ENCODE data around the gene CARD14. TPM values are rescaled to one million over a fixed set of nuclear protein-coding genes. Genes with fewer than 3 reads are reported as not detected.

The CARD14 gene
- total RNA-seq (2014; rRNA removed; shearing (Covaris generic)), result 0.10 TPM in 1 of 2 replicates, not detected in the other

DNA sequence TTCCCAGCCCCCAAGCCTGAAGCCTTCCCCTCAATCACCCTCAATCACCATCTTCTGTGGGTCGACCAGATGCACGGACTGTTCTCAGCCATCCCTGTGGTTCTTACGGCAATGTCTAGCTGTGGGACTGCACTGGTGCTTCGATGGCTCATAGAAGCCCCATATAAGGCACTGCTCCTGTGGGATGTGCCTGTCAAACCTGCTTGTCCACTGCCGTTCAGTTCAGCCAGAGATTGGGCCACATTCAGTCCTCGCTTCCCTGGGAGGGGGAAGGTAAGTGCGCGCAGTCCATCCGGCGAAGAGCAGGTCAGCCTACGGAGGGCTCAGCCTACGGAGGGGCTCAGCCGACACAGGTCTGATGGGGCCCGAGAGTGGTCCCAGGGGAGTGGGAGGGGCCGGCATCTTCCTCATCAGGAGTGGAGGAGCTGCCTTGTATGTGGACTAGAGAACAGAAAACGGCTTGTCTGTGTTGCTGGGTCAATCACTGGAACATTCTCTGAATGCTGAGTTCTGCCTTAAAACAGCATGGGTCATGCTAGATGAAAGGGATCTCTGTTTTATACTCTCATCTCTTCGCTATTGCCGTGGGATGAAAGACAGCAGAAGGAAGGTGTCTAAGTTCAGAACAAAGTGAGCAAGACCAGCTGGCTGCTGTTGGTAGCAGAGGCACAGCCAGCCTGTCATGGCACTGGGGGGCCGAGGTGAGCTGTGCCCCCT lies at the start of gene CARD14:
CARD14 (plus strand) TSS at position 247 of the 717 bp plus-strand sequence. CDS start 11,409 bp downstream, outside the sequence.
- DNase-seq (ENCODE audit: low read depth), result no peak

DNA sequence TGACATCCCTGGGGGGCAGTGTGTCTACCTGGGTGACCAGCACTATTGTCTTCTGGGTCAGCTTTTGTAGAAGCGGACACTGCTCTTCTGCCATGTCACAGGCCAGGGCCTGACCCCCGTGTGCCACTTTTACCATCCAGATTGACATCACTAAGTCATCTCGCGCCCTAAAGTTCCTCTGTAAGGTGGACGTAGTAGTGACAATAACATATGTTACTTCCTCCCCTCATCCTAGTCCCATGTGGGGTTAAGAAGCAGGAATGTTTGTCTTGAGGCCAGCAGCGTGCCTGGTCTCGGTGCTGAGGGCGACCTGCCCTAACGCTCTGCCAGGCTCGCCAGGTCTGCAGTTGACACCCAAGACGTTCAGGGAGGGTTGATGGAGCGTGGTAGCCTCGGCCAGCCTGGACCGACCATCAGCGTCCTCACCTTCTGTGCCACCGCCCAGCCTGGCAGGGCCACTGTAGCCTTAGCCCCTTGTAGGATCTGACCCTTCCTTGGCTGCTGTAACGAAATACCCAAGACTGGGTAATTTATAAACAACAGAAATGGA lies 47.7 kb upstream of the CARD14 start:
- no peak for DNase-seq (ENCODE audit: low read depth)

DNA sequence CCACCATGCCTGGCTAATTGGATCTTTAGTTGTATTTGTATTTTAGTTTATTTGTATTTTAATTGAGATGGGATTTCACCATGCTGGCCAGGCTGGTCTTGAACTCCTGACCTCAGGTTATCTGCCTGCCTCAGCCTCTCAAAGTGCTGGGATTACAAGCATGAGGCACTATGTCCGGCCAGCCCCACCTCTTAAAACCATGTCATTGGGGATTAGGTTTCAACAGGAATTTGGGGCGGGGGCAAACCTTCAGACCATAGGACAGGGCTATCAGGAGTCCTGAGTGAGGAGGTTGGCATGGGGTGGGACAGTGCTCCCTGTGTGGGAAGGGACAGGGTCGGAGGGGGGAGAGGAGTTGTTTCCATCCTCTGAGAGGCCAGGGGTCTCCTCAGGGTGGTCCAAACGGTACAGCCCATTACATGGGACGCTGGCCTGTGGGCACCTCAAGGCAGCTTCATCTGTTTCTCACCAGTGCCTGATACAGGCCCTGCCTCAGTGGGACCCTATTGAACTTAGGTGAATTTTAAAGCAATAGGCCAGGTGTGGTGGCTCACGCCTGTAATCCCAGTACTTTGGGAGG lies 46.8 kb upstream of the CARD14 start:
- DNase-seq (ENCODE audit: low read depth), result no peak

DNA sequence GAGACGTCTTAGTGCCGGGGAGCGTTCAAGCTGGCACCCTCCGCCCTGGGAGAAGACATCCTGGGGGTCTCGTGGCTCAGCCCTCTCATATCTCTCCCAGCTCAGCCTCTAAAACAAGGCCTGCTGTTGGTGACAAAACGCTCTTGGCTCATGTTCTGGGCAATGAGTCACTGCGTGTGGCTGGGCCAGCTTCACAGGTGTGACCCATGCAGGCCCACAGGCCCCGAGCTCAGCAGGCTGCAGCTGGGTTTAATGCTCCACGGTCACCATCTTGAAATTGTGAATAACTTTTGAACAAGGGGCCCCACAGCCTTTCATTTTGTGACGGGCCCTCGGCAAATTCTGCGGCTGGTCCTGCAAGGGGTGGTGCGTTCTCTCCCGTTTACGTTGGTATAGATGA lies 46.0 kb upstream of the CARD14 start:
- DNase-seq (ENCODE audit: low read depth), result peak; percentile 69

DNA sequence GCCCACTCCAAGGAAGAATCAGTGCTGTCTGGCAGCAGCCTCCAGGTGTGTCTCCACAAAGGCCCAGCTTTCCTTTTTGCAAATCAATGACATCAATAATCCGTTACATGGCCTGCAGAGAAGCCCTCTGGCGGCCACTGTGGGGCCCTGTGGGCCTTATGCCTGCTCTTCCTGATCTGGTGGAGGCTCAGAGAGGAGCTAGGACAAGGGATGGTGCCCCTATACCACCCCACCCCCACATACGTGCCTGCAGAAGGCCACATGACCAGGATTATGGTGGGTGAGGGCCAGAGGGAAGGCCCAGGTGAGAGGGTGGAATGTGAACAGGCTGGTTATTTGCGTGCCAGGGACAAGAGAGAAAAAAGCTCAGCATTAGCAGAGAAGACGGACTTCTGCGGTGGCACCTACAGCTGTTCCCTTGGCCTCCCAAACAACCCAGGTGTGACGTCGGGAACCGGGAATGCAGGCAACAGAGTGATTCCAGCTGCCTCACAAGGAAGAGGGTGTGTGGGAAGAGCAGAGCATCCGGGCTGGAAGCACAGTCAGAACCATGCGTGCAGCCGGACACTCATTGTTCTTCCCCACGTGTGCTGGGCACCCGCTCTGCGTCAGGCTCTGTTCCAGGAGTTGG lies 45.4 kb upstream of the CARD14 start:
- no peak for DNase-seq (ENCODE audit: low read depth)

DNA sequence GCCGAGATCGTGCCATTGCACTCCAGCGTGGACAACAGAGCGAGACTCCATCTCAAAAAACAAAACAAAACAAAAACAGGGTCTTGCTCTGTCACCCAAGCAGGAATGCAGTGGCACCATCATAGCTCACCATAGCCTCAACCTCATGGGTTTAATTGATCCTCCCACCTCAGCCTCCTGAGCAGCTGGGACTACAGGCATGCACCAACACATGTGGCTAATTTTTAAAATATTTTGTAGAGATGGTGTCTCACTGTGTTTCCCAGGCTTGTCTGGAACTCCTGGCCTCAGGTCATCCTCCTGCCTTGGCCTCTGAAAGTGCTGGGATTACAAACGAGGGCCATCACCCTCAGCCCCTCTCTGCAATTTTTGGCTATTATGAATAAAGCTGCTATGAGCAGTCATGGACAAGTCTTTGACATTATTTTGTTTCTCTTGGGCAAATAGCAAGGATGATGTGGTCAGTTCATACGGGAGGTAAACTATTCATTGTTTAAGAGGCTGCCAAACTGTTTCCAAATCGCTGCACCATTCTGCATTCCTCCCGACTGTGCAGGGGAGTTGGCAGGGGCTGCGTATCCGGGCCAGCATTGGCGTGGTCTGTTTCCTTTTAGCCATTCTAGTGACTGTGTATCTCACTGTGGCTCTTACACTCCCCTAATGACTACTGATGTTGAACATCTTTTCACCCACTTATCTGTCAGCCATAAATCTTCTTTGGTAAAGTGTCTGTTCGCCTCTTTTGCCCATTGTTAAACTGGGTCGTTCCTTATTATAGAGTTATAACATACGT lies 44.0 kb upstream of the CARD14 start:
- peak; percentile 27 for DNase-seq (ENCODE audit: low read depth)

DNA sequence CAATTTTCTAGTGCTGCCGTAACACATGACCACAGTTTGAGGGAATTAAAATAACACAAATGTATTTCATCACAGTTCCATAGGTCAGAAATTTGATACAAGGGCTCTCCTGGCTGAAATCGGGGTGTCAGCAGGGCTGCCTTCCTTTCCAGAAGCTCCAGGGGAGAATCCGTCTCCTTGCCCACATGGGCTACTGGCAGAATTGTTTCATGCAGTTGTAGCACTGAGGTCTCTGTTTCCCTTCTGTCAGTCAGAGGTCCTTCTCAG lies 43.4 kb upstream of the CARD14 start:
- no peak for DNase-seq (ENCODE audit: low read depth)

DNA sequence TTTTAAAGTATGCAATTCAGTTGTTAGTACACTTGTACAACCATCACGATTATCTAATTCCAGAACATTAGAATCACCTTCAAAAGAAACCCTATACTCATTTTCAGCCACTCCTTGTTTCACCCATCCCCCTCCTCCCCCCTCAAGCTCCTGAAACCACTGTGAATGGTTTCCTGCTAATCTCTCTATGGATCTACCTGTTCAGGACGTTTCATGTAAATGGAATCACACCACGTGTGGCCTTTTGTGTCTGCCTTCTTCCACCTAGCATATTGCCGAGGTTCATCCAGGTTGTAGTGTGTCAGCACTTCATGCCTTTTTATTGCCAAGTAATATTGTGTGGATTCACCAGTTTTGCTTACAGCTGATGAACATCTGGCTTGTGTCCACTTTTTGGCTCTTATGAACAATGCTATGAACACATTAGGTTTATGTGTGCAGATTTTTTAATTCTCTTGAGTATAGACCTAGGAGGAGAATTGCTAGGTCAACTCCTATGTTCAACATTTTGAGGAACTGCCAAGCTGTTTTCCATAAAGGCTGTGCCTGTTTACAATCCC lies 40.7 kb upstream of the CARD14 start:
- DNase-seq (ENCODE audit: low read depth), result no peak

DNA sequence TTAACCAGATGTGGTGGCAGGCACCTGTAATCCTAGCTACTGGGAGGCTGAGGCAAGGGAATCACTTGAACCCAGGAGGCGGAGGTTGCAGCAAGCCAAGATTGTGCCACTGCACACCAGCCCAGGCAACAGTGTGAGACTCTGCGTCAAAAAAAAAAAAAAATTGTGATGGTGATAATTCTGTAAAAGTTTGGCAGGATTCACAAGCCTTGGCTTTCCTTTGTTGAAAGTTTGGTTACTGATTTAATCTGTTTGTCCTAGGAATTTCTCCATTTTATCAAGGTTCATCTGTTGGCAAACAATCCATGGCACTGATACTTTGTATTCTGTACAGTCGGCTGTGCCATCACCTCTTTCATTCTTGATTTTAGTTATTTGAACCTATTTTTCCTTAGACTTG lies 38.8 kb upstream of the CARD14 start:
- no peak for DNase-seq (ENCODE audit: low read depth)

DNA sequence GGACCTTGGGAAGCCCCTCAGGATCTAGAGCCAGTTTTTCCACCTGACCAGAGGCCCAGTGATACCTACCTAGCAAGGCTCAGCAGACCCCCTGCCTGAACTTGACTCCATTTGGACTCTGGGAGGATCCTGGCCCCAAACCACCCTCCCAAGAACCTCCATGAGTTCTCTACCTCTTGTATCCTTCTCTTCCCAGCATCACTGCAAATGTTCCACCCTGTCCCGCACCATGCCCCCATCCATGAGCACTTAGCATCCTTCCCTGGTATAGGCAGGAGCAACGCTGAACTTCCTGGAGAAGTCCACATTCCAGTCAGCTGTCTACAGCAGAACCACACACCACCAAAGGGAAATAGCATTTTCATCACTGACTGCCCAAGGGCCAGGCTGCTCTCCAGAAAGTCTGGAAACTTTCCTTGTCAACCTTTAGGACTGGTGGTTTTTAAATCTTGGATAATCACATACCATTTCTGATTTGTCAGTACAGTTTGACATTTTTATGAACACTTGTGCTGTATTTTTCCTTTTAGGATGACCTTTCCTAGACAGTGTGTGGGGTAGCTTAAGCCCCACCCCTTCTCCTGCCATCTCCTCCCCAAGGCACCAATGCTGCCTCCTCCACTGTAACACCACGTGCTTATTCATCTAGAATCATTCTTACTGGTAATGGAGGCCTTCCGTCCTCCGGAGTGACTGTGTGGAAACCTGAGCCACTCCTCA lies 36.8 kb upstream of the CARD14 start:
- no peak for DNase-seq (ENCODE audit: low read depth)

DNA sequence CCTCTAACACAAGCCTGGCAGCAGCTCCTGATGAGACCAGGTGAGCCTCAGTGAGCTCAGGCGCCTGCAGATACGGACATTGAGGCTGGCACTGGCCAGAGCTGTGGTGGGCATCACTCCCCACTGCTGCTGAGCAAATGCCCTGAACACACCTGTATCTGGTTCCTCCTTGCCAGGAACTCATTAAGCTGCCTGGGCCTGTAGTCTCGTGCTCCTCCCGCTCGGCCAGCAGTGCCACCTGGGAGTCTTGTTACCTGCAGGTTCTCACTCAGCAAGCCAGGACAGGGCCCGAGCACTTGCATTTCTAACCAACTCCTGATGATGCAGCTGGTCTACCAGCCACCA lies 36.2 kb upstream of the CARD14 start:
- no peak for DNase-seq (ENCODE audit: low read depth)

DNA sequence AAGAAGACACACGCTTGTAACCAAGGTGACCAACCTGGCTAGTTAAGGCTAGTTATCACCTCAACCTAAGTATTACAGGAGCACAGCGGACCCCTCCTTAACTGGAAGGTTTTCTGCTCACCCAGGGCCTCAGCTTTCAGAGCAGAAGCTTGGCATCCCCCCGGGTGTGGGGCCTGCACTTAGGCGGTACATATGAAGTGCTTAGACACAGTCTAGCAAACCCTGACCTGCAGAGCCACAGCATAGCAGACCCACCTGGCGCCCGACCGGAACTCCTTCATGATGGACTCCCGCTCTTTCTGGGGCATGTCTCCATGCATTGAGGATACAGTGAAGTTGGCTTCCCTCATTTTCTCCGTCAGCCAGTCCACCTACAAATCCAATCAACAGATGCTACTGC lies 32.7 kb upstream of the CARD14 start:
- DNase-seq (ENCODE audit: low read depth), result no peak

DNA sequence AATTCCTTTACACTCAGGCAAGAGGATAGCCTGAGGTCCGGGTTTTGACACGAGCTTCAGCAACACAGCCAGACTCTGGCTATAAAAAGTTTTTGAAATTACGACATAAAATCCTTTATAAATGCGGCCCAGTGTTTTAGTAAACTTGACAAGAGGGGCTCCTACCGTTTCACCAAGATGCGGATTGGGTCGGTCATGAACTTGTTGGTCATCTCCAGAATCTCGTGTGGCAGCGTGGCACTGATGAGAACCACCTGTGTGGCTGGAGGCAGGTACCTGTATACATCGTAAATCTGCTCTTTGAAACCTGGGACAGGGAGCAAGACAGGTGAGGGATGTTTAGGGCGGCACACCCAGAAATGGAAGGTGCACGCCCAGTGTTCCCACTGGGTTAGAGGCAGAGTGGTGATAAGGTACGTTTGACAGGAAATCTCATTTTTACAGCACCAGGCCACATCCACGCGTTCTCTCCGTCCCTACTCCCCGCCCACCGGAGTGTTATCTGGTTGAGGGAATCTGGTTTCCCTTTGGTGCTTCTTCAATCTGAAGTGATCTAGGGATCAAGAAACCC lies 30.9 kb upstream of the CARD14 start:
- no peak for DNase-seq (ENCODE audit: low read depth)

DNA sequence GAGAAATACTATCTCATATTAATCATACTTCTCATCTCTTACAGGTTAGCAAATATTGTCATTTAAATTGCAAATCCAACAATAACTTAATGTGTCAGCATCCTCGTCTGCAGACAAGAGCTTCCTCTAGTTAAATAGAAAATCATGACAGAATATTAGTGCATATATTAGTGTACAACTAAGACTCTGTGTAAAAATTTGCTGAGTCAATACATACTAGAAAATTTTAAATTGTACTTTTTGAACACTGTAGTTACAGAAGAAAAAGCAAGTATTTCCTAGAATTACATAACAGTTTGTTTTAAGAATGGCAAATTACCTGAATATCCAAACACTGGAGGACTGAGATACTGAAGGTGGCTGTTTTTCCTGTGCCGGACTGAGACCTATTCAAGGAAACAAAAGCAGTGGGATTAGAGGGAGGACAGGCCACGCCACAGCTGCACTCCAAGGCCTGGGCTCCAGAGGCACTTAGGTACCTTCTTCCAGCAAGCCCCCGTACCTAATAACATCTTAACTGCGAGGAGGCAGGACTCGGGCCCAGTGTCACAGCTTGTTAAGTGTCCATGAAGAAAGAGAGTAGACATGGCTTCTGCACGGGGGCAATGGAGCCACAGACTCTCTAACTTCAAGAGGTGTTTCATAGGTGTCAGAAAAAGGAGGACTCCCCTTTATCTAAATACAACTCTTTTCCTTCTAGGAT lies 28.2 kb upstream of the CARD14 start:
- DNase-seq (ENCODE audit: low read depth), result no peak

DNA sequence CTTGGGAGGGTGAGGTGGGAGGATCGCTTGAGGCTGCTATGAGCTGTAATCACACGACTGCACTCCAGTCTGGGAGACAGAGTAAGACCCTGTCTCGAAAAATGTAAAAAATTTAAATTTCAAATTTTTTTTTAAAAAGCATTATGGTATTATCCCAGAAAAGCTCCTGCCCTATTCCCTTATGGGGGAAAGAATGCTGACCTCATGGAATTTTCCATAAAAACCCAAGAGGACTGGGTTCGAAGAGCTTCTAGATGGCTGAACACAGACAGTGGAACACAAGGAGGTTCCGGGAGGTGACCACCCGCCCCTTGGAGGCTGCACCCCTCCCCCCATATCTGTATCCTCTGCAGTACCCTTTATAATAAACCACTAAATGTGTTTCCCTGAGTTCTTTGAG lies 26.9 kb upstream of the CARD14 start:
- no peak for DNase-seq (ENCODE audit: low read depth)

DNA sequence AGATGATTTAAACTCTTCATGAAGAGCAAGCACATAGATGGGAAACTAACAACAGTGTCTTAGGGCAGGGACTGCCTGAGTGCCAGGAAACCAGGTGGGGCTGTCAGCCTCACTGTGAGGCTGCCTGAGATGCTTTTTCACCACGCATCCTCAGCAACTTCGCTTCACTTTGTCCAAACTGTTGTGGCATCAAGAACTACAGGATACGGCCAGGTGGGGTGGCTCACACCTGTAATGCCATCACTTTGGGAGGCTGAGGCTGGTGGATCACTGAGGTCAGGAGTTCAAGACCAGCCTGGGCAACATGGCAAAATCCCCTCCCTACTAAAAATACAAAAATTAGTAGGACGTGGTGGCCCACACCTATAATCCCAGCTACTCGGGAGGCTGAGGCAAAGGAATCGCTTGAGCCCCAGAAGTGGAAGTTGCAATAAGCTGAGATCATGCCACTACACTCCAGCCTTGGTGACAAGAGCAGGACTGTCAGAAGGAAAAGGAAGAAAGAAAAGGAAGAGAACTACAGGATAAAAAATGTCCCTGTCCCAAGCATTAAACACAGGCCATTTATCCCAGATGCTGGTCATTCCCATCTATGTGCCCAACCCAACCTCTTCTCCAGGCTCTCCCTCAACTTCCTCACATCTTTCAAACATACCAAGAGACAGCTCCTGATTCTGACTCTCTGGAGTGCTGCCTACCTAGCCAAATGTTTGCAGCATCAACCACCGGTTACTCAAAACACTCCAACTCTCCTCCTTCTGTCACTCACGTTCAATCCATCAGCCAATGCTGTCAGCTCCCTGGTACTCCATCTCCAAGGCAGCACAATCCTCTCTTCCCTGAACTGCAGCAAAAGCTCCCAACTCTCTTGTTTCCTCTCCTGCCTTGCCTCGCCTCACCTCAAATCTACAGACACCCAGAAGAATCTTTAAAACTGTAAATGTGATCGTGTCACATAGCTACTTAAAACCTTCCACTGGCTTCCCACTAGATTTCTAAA lies 24.5 kb upstream of the CARD14 start:
- peak; percentile 7 for DNase-seq (ENCODE audit: low read depth)

DNA sequence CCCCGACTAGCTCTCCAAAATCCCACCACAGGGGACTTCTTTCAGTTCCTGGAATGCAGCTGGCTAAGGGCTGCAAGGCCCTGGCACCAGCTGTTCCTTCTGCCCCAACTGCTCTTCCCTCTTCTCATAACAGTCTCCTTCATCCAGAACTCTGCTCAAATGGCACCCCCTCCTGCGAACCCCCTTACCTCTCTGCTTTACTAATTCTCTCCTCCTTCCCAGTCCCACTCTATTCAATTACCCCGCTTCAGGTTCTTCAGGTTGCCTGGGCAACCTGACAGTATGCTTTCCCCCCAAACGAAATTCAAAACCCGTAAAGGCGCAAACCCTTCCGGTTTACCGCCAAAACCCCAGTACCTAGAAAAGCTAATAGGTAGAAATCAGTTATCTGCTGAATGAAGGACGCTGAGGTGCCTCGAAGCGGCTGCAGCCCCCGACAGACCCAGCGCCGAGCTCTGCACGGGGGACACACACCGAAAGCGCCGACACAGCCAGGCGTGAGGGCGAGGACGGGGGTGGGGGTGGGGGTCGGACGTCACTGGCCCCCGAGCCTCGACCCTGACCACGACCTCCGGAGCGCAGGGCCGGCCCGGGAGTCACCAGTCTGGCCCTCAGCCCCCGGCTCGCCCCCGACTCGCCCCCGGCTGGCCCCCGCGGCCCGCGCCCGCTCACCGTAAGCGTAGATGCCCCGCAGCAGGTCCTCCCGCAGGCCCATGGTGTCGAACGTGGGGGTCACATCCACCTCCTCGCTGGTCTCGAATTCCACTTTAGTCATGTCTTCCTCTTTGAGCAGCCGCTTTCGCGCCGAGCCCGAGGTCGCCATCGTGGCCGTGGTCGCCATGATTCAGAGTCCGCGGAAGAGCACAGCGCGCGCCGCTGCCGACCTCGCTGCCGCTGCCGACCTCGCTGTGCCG lies 23.5 kb upstream of the CARD14 start:
- peak; percentile 27 for DNase-seq (ENCODE audit: low read depth)
